Skeletal muscle tissue (tissue), 4 donors: Measurements from ENCODE around the gene TMEM41B. TPM values are rescaled to one million over a fixed set of nuclear protein-coding genes. Genes with fewer than 3 reads are reported as not detected.
"Not testable (repeated sequence)": the region's sequence is repeated elsewhere in the genome, so short reads cannot be mapped to it uniquely, and the experiment has no call there.

Experiments
- H3K27ac ChIP-seq: one replicate; pipeline ENCODE4 v1.7.0; 2013; ENCODE audit warnings: mild to moderate bottlenecking, low read depth, low read length, inconsistent platforms
- H3K27me3 ChIP-seq, 3 donors: one replicate each; pipeline ENCODE4 v1.7.0; 2013; ENCODE audit warnings: low read length in 3 of 3; ENCODE audit not compliant: control insufficient read depth in 3 of 3, insufficient read depth in 3 of 3
- H3K36me3 ChIP-seq, 3 donors: one replicate each; pipeline ENCODE4 v1.7.0; 2013; ENCODE audit warnings: low read length in 3 of 3; ENCODE audit not compliant: control insufficient read depth in 3 of 3, insufficient read depth in 3 of 3
- H3K4me1 ChIP-seq, 3 donors: one replicate each; pipeline ENCODE4 v1.7.0; 2013; ENCODE audit warnings: low read length in 3 of 3, mild to moderate bottlenecking in 3 of 3; ENCODE audit not compliant: control insufficient read depth in 3 of 3, insufficient read depth in 3 of 3
- H3K4me3 ChIP-seq, 3 donors: one replicate each; pipeline ENCODE4 v1.7.0; 2013; ENCODE audit warnings: low read length in 3 of 3
- H3K9ac ChIP-seq, 3 donors: one replicate each; pipeline ENCODE4 v1.7.0; 2013; ENCODE audit warnings: low read length in 3 of 3, mild to moderate bottlenecking in 3 of 3, moderate library complexity in 2 of 3, low read depth in 1 of 3
- H3K9me3 ChIP-seq, 3 donors: one replicate each; pipeline ENCODE4 v1.7.0; 2013; ENCODE audit warnings: low read length in 3 of 3; ENCODE audit not compliant: control insufficient read depth in 3 of 3
- total RNA-seq: library from RNA; depleted of rRNA; stranded (reverse); fragments of >200 nt; gene quantifications from one replicate; pipeline ENCODE4 v1.2.3, GENCODE V29; 2014
- donor health status: Osteomylitis.

The TMEM41B gene
- total RNA-seq = 23.0 TPM

GRCh38 chr11:9314291-9315077 is at the start of gene TMEM41B:
TMEM41B (minus strand) TSS chr11:9314593; CDS start chr11:9314441, 152 bp downstream.
- Histone ChIP-seq H3K9ac (peak within 1 kb of the TSS; percentile 94 to 95 (median 94)), H3K9me3 (no peaks in the 10 kb centered on the region), H3K27me3 (peaks cover 0 to 4% (median 0%) of the 10 kb centered on the region in 3 donors), H3K4me3 (peak within 1 kb of the TSS; percentile 81 to 97 (median 95)), H3K36me3 (no peaks in the 10 kb centered on the region), H3K27ac (peak within 1 kb of the TSS; percentile 89), H3K4me1 (peaks cover 8 to 18% (median 13%) of the 10 kb centered on the region in 3 donors)

GRCh38 chr11:9362393-9362863 is 48.0 kb upstream of the TMEM41B start:
- no peak overlapping the region for H3K4me3 ChIP-seq
- H3K27me3 ChIP-seq = no peaks in the 10 kb centered on the region
- H3K36me3 ChIP-seq = no peaks in the 10 kb centered on the region
- H3K9me3 ChIP-seq = no peaks in the 10 kb centered on the region
- H3K27ac ChIP-seq = no peak overlapping the region
- no peak overlapping the region for H3K9ac ChIP-seq
- peaks cover 4 to 7% (median 6%) of the 10 kb centered on the region in 3 donors for H3K4me1 ChIP-seq

GRCh38 chr11:9360862-9361622 is 46.6 kb upstream of the TMEM41B start:
- not testable (repeated sequence) for H3K4me1 ChIP-seq, H3K4me3 ChIP-seq, H3K9me3 ChIP-seq, H3K27me3 ChIP-seq, H3K9ac ChIP-seq, H3K27ac ChIP-seq, H3K36me3 ChIP-seq

- Histone ChIP-seq H3K4me3 (no peak overlapping the region), H3K36me3 (no peaks in the 10 kb centered on the region), H3K9me3 (no peaks in the 10 kb centered on the region), H3K27ac (no peak overlapping the region), H3K27me3 (no peaks in the 10 kb centered on the region), H3K4me1 (no peaks in the 10 kb centered on the region), H3K9ac (no peak overlapping the region)
These were observed 42.6 kb upstream of the TMEM41B start for GRCh38 chr11:9357041-9357440.

- no peak overlapping the region for H3K27ac ChIP-seq
- no peaks in the 10 kb centered on the region for H3K9me3 ChIP-seq
- H3K4me1 ChIP-seq = no peaks in the 10 kb centered on the region
- H3K9ac ChIP-seq = no peak overlapping the region
- no peak overlapping the region for H3K4me3 ChIP-seq
- no peaks in the 10 kb centered on the region for H3K27me3 ChIP-seq
- H3K36me3 ChIP-seq = no peaks in the 10 kb centered on the region
These were observed 37.0 kb upstream of the TMEM41B start for GRCh38 chr11:9351321-9351881.

GRCh38 chr11:9347779-9348178 is 33.4 kb upstream of the TMEM41B start:
- not testable (repeated sequence) for H3K4me3 ChIP-seq, H3K27me3 ChIP-seq, H3K9ac ChIP-seq, H3K36me3 ChIP-seq, H3K4me1 ChIP-seq, H3K9me3 ChIP-seq, H3K27ac ChIP-seq

GRCh38 chr11:9347100-9347499 is 32.7 kb upstream of the TMEM41B start:
- Histone ChIP-seq H3K27me3 (no peaks in the 10 kb centered on the region), H3K4me1 (no peaks in the 10 kb centered on the region), H3K9ac (no peak overlapping the region), H3K4me3 (no peak overlapping the region), H3K27ac (no peak overlapping the region), H3K36me3 (no peaks in the 10 kb centered on the region), H3K9me3 (no peaks in the 10 kb centered on the region)

GRCh38 chr11:9344061-9344680 is 29.8 kb upstream of the TMEM41B start:
- Histone ChIP-seq H3K27ac (no peak overlapping the region), H3K4me1 (no peaks in the 10 kb centered on the region), H3K9me3 (no peaks in the 10 kb centered on the region), H3K9ac (no peak overlapping the region), H3K4me3 (no peak overlapping the region), H3K27me3 (no peaks in the 10 kb centered on the region), H3K36me3 (no peaks in the 10 kb centered on the region)

GRCh38 chr11:9341638-9342178 is 27.3 kb upstream of the TMEM41B start:
- no peaks in the 10 kb centered on the region for H3K9me3 ChIP-seq
- H3K4me1 ChIP-seq = no peaks in the 10 kb centered on the region
- no peaks in the 10 kb centered on the region for H3K36me3 ChIP-seq
- H3K27ac ChIP-seq = no peak overlapping the region
- no peak overlapping the region for H3K4me3 ChIP-seq
- no peak overlapping the region for H3K9ac ChIP-seq
- H3K27me3 ChIP-seq = no peaks in the 10 kb centered on the region
